ENCODE data around the gene NEDD4.
"Not testable (repeated sequence)": the region's sequence is repeated elsewhere in the genome, so short reads cannot be mapped to it uniquely, and the experiment has no call there.

The NEDD4 gene

GRCh38 chr15:56004281-56004680 lies 10.9 kb upstream of the NEDD4 start:
- not testable (repeated sequence) for DNase-seq (ENCODE audit: low read depth in 2 of 2)

- DNase-seq (ENCODE audit: low read depth in 2 of 2) = not testable (repeated sequence)
These were observed 10.4 kb upstream of the NEDD4 start for GRCh38 chr15:56003777-56004176.

- DNase-seq (ENCODE audit: low read depth in 2 of 2) = not testable (repeated sequence)
These were observed 9.9 kb upstream of the NEDD4 start for GRCh38 chr15:56003277-56003676.

GRCh38 chr15:56001471-56002078 lies 8.2 kb upstream of the NEDD4 start:
- no peak for DNase-seq (ENCODE audit: low read depth in 2 of 2)

GRCh38 chr15:55999658-56000057 lies 6.2 kb upstream of the NEDD4 start:
- DNase-seq (ENCODE audit: low read depth in 2 of 2) = no peak

GRCh38 chr15:55998478-55998877 lies 5.1 kb upstream of the NEDD4 start:
- DNase-seq (ENCODE audit: low read depth in 2 of 2) = no peak

- no peak for DNase-seq (ENCODE audit: low read depth in 2 of 2)
These were observed 570 bp upstream of the NEDD4 start for GRCh38 chr15:55993804-55994560.

GRCh38 chr15:55992769-55993110 lies 672 bp downstream of the NEDD4 start:
- no peak for DNase-seq (ENCODE audit: low read depth in 2 of 2)

- DNase-seq (ENCODE audit: low read depth in 2 of 2) = no peak
These were observed 1.3 kb downstream of the NEDD4 start for GRCh38 chr15:55991802-55992768.

GRCh38 chr15:55990998-55991397 lies 2.4 kb downstream of the NEDD4 start:
- no peak for DNase-seq (ENCODE audit: low read depth in 2 of 2)

- DNase-seq (ENCODE audit: low read depth in 2 of 2) = no peak
These were observed 2.9 kb downstream of the NEDD4 start for GRCh38 chr15:55990516-55990915.

- DNase-seq (ENCODE audit: low read depth in 2 of 2) = no peak
These were observed 4.0 kb downstream of the NEDD4 start for GRCh38 chr15:55989383-55989782.

- no peak for DNase-seq (ENCODE audit: low read depth in 2 of 2)
These were observed 11.7 kb downstream of the NEDD4 start for GRCh38 chr15:55981582-55982249.

GRCh38 chr15:55980511-55980910 lies 12.9 kb downstream of the NEDD4 start:
- DNase-seq (ENCODE audit: low read depth in 2 of 2) = no peak

- no peak for DNase-seq (ENCODE audit: low read depth in 2 of 2)
These were observed 16.2 kb downstream of the NEDD4 start for GRCh38 chr15:55977231-55977630.

- no peak for DNase-seq (ENCODE audit: low read depth in 2 of 2)
These were observed 23.1 kb downstream of the NEDD4 start for GRCh38 chr15:55970286-55970685.

GRCh38 chr15:55969582-55969981 lies 23.8 kb downstream of the NEDD4 start:
- DNase-seq (ENCODE audit: low read depth in 2 of 2) = no peak

- no peak for DNase-seq (ENCODE audit: low read depth in 2 of 2)
These were observed 24.5 kb downstream of the NEDD4 start for GRCh38 chr15:55968923-55969322.

GRCh38 chr15:55965091-55965490 lies 28.3 kb downstream of the NEDD4 start:
- no peak for DNase-seq (ENCODE audit: low read depth in 2 of 2)

- DNase-seq (ENCODE audit: low read depth in 2 of 2) = no peak
These were observed 32.5 kb downstream of the NEDD4 start for GRCh38 chr15:55960946-55961345.

GRCh38 chr15:55959744-55960447 lies 33.5 kb downstream of the NEDD4 start:
- DNase-seq (ENCODE audit: low read depth in 2 of 2) = no peak
